ENCODE data around the gene FBXO22.
"Not testable (repeated sequence)": the region's sequence is repeated elsewhere in the genome, so short reads cannot be mapped to it uniquely, and the experiment has no call there.

Gene FBXO22

DNA sequence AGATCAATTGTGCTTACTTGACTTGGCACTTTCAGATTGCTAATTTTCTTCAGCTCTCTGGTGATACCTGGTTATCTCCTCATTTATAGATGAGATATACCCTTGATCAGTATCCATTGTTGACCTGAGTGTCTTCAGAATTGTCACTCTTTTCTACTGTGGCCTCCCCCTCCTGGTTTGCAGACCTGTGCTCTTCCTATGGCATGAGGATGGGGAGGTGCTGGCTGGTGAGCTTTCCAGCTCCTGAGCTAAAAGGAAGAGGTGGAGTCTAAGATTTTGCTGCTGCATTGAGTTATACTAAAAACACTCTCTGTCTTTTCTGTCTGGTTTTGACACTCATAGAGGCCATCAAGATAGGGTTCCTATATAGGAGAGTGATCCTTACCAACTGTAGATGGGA is 36.8 kb upstream of the FBXO22 start:
- TF ChIP-seq, protein P1, sequence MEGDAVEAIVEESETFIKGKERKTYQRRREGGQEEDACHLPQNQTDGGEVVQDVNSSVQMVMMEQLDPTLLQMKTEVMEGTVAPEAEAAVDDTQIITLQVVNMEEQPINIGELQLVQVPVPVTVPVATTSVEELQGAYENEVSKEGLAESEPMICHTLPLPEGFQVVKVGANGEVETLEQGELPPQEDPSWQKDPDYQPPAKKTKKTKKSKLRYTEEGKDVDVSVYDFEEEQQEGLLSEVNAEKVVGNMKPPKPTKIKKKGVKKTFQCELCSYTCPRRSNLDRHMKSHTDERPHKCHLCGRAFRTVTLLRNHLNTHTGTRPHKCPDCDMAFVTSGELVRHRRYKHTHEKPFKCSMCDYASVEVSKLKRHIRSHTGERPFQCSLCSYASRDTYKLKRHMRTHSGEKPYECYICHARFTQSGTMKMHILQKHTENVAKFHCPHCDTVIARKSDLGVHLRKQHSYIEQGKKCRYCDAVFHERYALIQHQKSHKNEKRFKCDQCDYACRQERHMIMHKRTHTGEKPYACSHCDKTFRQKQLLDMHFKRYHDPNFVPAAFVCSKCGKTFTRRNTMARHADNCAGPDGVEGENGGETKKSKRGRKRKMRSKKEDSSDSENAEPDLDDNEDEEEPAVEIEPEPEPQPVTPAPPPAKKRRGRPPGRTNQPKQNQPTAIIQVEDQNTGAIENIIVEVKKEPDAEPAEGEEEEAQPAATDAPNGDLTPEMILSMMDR (IDR thresholded peaks at IDR 0.05; ENCODE audit: unreplicated experiment in 3 of 3), result no peak
- Mint-ChIP-seq H3K27ac (no peak overlapping the region), H3K9me3 (no peaks in the 10 kb centered on the region), H3K27me3 (ENCODE audit: low read depth) (no peaks in the 10 kb centered on the region), H3K4me1 (peaks cover 4% of the 10 kb centered on the region), H3K36me3 (ENCODE audit: low read depth) (peaks cover 30% of the 10 kb centered on the region), H3K4me3 (no peak overlapping the region)

- Mint-ChIP-seq H3K36me3 (ENCODE audit: low read depth) (peaks cover 29% of the 10 kb centered on the region), H3K27ac (no peak overlapping the region), H3K27me3 (ENCODE audit: low read depth) (no peaks in the 10 kb centered on the region), H3K9me3 (no peaks in the 10 kb centered on the region), H3K4me1 (peaks cover 4% of the 10 kb centered on the region), H3K4me3 (no peak overlapping the region)
- TF ChIP-seq, protein P1 (IDR thresholded peaks at IDR 0.05; ENCODE audit: unreplicated experiment in 3 of 3), result no peak
Observed at GRCh38 chr15:75867449-75867848, 36.2 kb upstream of the FBXO22 start.

DNA sequence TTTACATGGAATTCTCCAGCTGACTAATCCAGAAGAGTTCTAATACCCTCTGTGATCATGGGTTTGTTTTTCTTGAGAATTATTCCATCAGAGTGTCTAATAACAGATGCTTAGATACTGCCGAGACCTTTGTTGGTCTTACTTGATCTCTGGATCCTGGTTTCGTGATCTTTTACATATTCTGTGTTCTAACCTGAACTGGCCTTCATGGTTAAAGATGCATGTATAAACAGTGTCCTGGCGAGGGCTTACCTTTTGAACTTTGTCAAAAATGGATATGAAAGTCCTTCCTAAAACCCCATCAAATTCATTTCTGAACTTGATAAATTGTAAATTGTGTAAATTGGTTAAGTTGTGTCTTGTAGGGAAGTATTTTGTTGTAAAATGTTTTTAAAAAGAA is 35.7 kb upstream of the FBXO22 start:
- TF ChIP-seq, protein P1 (IDR thresholded peaks at IDR 0.05; ENCODE audit: unreplicated experiment in 3 of 3), result no peak
- H3K27ac Mint-ChIP-seq, result no peak overlapping the region
- no peak overlapping the region for H3K4me3 Mint-ChIP-seq
- peaks cover 26% of the 10 kb centered on the region for H3K36me3 Mint-ChIP-seq (ENCODE audit: low read depth)
- peaks cover 4% of the 10 kb centered on the region for H3K4me1 Mint-ChIP-seq
- H3K27me3 Mint-ChIP-seq (ENCODE audit: low read depth), result no peaks in the 10 kb centered on the region
- H3K9me3 Mint-ChIP-seq, result no peaks in the 10 kb centered on the region

DNA sequence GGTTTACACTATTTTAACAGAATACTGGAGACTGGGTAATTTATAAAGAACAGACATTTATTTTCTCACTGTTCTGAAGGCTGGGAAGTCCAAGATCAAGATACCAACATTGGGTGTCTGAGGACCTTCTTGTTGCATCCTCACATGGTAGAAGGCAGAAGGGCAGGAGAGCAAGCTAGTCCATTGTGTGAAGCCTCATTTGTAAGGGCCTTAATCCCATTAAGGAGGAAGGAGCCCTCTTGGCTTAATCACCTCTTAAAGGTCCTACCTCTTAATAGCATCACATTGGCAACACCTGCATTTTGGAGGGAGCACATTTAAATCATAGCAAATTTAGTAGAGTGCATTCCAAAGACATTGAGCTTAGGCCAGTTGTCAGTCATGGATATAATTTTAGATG is 34.2 kb upstream of the FBXO22 start:
- H3K27me3 Mint-ChIP-seq (ENCODE audit: low read depth), result no peaks in the 10 kb centered on the region
- H3K4me1 Mint-ChIP-seq, result no peaks in the 10 kb centered on the region
- H3K36me3 Mint-ChIP-seq (ENCODE audit: low read depth), result peaks cover 32% of the 10 kb centered on the region
- H3K4me3 Mint-ChIP-seq, result no peak overlapping the region
- TF ChIP-seq, protein P1 (IDR thresholded peaks at IDR 0.05; ENCODE audit: unreplicated experiment in 3 of 3), result no peak
- no peaks in the 10 kb centered on the region for H3K9me3 Mint-ChIP-seq
- no peak overlapping the region for H3K27ac Mint-ChIP-seq

DNA sequence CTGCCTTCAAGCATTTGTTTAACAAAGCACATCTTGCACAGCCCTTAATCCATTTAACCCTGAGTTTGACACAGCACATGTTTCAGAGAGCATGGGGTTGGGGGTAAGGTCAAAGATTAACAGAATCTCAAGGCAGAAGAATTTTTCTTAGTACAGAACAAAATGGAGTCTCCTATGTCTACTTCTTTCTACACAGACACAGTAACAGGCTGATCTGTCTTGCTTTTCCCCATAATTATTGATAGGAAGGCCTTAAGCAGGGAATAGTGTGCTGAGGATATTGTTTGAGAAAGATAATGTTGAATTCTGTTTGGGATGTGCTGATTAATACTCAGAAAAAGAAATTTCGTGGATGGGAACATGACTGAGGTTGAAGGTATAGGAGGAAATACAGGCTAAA is 32.1 kb upstream of the FBXO22 start:
- not testable (repeated sequence) for H3K9me3 Mint-ChIP-seq; H3K4me3 Mint-ChIP-seq; H3K4me1 Mint-ChIP-seq; H3K27ac Mint-ChIP-seq; H3K27me3 Mint-ChIP-seq (ENCODE audit: low read depth)
- peaks cover 44% of the 10 kb centered on the region for H3K36me3 Mint-ChIP-seq (ENCODE audit: low read depth)

GRCh38 chr15:75872403-75872990 is 31.2 kb upstream of the FBXO22 start:
- no peaks in the 10 kb centered on the region for H3K4me1 Mint-ChIP-seq
- no peaks in the 10 kb centered on the region for H3K9me3 Mint-ChIP-seq
- H3K36me3 Mint-ChIP-seq (ENCODE audit: low read depth), result peaks cover 45% of the 10 kb centered on the region
- H3K4me3 Mint-ChIP-seq, result no peak overlapping the region
- no peaks in the 10 kb centered on the region for H3K27me3 Mint-ChIP-seq (ENCODE audit: low read depth)
- no peak overlapping the region for H3K27ac Mint-ChIP-seq
- TF ChIP-seq, protein P1 (IDR thresholded peaks at IDR 0.05; ENCODE audit: unreplicated experiment in 3 of 3), result no peak

All from nephron (organoid).